ENCODE measurements around the gene BCL11B.

GRCh38 chr14:99244941-99245563 is 26.9 kb downstream of the BCL11B start:
- TF ChIP-seq PATZ1 (CRISPR knock-in tag; IDR thresholded peaks at IDR 0.05; ENCODE audit: borderline replicate concordance) (no peak), ESRRG (CRISPR knock-in tag; IDR thresholded peaks at IDR 0.05) (no peak), ZNF70 (CRISPR knock-in tag; IDR thresholded peaks at IDR 0.05) (no peak), ZNF8 (CRISPR knock-in tag; IDR thresholded peaks at IDR 0.05) (no peak), ZFP30 (CRISPR knock-in tag; IDR thresholded peaks at IDR 0.05) (no peak), TSHZ2 (CRISPR knock-in tag; IDR thresholded peaks at IDR 0.05) (no peak), ARNTL (CRISPR knock-in tag; IDR thresholded peaks at IDR 0.05; ENCODE audit: borderline replicate concordance, low read depth) (no peak), SNAI2 (CRISPR knock-in tag; IDR thresholded peaks at IDR 0.05) (no peak)
- TF ChIP-seq, protein P1, sequence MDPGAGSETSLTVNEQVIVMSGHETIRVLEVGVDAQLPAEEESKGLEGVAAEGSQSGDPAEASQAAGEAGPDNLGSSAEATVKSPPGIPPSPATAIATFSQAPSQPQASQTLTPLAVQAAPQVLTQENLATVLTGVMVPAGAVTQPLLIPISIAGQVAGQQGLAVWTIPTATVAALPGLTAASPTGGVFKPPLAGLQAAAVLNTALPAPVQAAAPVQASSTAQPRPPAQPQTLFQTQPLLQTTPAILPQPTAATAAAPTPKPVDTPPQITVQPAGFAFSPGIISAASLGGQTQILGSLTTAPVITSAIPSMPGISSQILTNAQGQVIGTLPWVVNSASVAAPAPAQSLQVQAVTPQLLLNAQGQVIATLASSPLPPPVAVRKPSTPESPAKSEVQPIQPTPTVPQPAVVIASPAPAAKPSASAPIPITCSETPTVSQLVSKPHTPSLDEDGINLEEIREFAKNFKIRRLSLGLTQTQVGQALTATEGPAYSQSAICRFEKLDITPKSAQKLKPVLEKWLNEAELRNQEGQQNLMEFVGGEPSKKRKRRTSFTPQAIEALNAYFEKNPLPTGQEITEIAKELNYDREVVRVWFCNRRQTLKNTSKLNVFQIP (CRISPR knock-in tag; IDR thresholded peaks at IDR 0.05; ENCODE audit: borderline replicate concordance, low read depth): no peak
- TF ChIP-seq, protein P2, sequence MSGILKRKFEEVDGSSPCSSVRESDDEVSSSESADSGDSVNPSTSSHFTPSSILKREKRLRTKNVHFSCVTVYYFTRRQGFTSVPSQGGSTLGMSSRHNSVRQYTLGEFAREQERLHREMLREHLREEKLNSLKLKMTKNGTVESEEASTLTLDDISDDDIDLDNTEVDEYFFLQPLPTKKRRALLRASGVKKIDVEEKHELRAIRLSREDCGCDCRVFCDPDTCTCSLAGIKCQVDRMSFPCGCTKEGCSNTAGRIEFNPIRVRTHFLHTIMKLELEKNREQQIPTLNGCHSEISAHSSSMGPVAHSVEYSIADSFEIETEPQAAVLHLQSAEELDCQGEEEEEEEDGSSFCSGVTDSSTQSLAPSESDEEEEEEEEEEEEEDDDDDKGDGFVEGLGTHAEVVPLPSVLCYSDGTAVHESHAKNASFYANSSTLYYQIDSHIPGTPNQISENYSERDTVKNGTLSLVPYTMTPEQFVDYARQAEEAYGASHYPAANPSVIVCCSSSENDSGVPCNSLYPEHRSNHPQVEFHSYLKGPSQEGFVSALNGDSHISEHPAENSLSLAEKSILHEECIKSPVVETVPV (CRISPR knock-in tag; IDR thresholded peaks at IDR 0.05): no peak
